Mesenchymal stem cell (in vitro differentiated cells and primary cell): ENCODE measurements around the gene CDH12.

ENCODE experiments used
- DNase-seq: peaks from one replicate; pipeline ENCODE4 v3.0.0-alpha.2; 2013
- H2AFZ ChIP-seq: one replicate; pipeline ENCODE4 v1.6.1; 2013; ENCODE audit warnings: low read depth, mild to moderate bottlenecking, control low read depth, inconsistent platforms, low read length, moderate library complexity
- H2AK5ac ChIP-seq: 2 replicates; pipeline ENCODE4 v1.6.1; 2013; ENCODE audit warnings: low read length, moderate library complexity, mild to moderate bottlenecking, inconsistent platforms; ENCODE audit not compliant: severe bottlenecking
- H2BK120ac ChIP-seq: one replicate; pipeline ENCODE4 v1.6.1; 2013; ENCODE audit warnings: low read depth, mild to moderate bottlenecking, inconsistent platforms, low read length, moderate library complexity
- H2BK12ac ChIP-seq, 2 experiments: one replicate each; pipeline ENCODE4 v1.6.1; 2013; ENCODE audit warnings: inconsistent platforms in 2 of 2, low read length in 2 of 2, mild to moderate bottlenecking in 2 of 2, moderate library complexity in 2 of 2, control low read depth in 1 of 2
- H2BK15ac ChIP-seq: one replicate; pipeline ENCODE4 v1.6.1; 2013; ENCODE audit warnings: mild to moderate bottlenecking, low read depth, inconsistent platforms; ENCODE audit not compliant: poor library complexity, severe bottlenecking
- H2BK5ac ChIP-seq: 2 replicates; pipeline ENCODE4 v1.6.1; 2013; ENCODE audit warnings: low read depth, mild to moderate bottlenecking, low read length, control low read depth, inconsistent platforms; ENCODE audit not compliant: poor library complexity, severe bottlenecking
- H3K14ac ChIP-seq, 2 experiments: one replicate each; pipeline ENCODE4 v1.6.1; 2013; ENCODE audit warnings: inconsistent platforms in 2 of 2, low read length in 2 of 2, control low read depth in 1 of 2, mild to moderate bottlenecking in 1 of 2, moderate library complexity in 1 of 2
- H3K18ac ChIP-seq, 2 experiments: one replicate each; pipeline ENCODE4 v1.6.1; 2013; ENCODE audit warnings: inconsistent platforms in 2 of 2, low read length in 2 of 2, control low read depth in 1 of 2, low read depth in 1 of 2, mild to moderate bottlenecking in 1 of 2
- H3K23ac ChIP-seq, 2 experiments: one replicate each; pipeline ENCODE4 v1.6.1; 2013; ENCODE audit warnings: inconsistent platforms in 2 of 2, low read length in 2 of 2, mild to moderate bottlenecking in 2 of 2, moderate library complexity in 2 of 2, control low read depth in 1 of 2
- H3K27ac ChIP-seq: 2 replicates; pipeline ENCODE4 v1.5.1; 2013; ENCODE audit warnings: mild to moderate bottlenecking, moderate library complexity, low read length, control low read depth, inconsistent platforms; ENCODE audit not compliant: poor library complexity, severe bottlenecking
- H3K27me3 ChIP-seq, 2 experiments: 2 replicates each; pipeline versions ENCODE4 v1.6.1 to v1.7.0; 2013; ENCODE audit warnings: low read length in 2 of 2, mild to moderate bottlenecking in 2 of 2, moderate library complexity in 2 of 2, control low read depth in 1 of 2, inconsistent platforms in 1 of 2; ENCODE audit not compliant: control insufficient read depth in 1 of 2, insufficient read depth in 1 of 2
- H3K36me3 ChIP-seq, 2 experiments: 2 replicates each; pipeline versions ENCODE4 v1.6.1 to v1.7.0; 2013; ENCODE audit warnings: low read length in 2 of 2, control low read depth in 1 of 2, inconsistent platforms in 1 of 2, low read depth in 1 of 2, mild to moderate bottlenecking in 1 of 2; ENCODE audit not compliant: insufficient read depth in 2 of 2, control insufficient read depth in 1 of 2
- H3K4ac ChIP-seq, 2 experiments: one replicate each; pipeline ENCODE4 v1.6.1; 2013; ENCODE audit warnings: inconsistent platforms in 2 of 2, low read length in 2 of 2, mild to moderate bottlenecking in 2 of 2, moderate library complexity in 2 of 2, control low read depth in 1 of 2, low read depth in 1 of 2
- H3K4me1 ChIP-seq: 2 replicates; pipeline ENCODE4 v1.6.1; 2013; ENCODE audit warnings: low read depth, low read length, control low read depth; ENCODE audit not compliant: control insufficient read depth, insufficient read depth
- H3K4me2 ChIP-seq: 2 replicates; pipeline ENCODE4 v1.6.1; 2013; ENCODE audit warnings: low read length, mild to moderate bottlenecking, inconsistent platforms; ENCODE audit not compliant: poor library complexity, severe bottlenecking
- H3K4me3 ChIP-seq, 2 experiments: 2 replicates each; pipeline versions ENCODE4 v1.5.1 to v1.7.0; 2013; ENCODE audit warnings: low read length in 2 of 2, mild to moderate bottlenecking in 2 of 2, control low read depth in 1 of 2, low read depth in 1 of 2; ENCODE audit not compliant: insufficient read depth in 1 of 2
- H3K79me1 ChIP-seq: replicated peaks from 2 replicates; pipeline ENCODE4 v1.6.1; 2013; ENCODE audit warnings: mild to moderate bottlenecking, control low read depth, low read length, inconsistent platforms; ENCODE audit not compliant: poor library complexity, severe bottlenecking
- H3K9ac ChIP-seq: 2 replicates; pipeline ENCODE4 v1.7.0; 2013; ENCODE audit warnings: mild to moderate bottlenecking, low read length, moderate library complexity
- H3K9me3 ChIP-seq: 2 replicates; pipeline ENCODE4 v1.7.0; 2013; ENCODE audit warnings: mild to moderate bottlenecking, low read length; ENCODE audit not compliant: control insufficient read depth
- H4K8ac ChIP-seq: one replicate; pipeline ENCODE4 v1.6.1; 2013; ENCODE audit warnings: inconsistent platforms, mild to moderate bottlenecking, low read length, moderate library complexity
- H4K91ac ChIP-seq: one replicate; pipeline ENCODE4 v1.6.1; 2013; ENCODE audit warnings: mild to moderate bottlenecking, low read length, inconsistent platforms
- WGBS: methylation state at CpG from one replicate; pipeline ENCODE4 v1.1.7; 2013; ENCODE audit warnings: mixed read lengths; 5-methylcytosine and 5-hydroxymethylcytosine counted together

CDH12 gene

GRCh38 chr5:22722056-22722455 is 131.1 kb downstream of the CDH12 start:
- no peak overlapping the region for H2BK15ac ChIP-seq
- H3K4ac ChIP-seq = no peak overlapping the region
- no peaks in the 10 kb centered on the region for H3K27me3 ChIP-seq
- H3K18ac ChIP-seq = no peak overlapping the region
- H2BK12ac ChIP-seq = no peak overlapping the region
- H3K27ac ChIP-seq = no peak overlapping the region
- no peak overlapping the region for H3K23ac ChIP-seq
- no peak overlapping the region for H3K4me3 ChIP-seq
- WGBS = no CpG with 5 or more reads among the region's 1 CpG
- no peaks in the 10 kb centered on the region for H3K79me1 ChIP-seq
- H2BK120ac ChIP-seq = no peak overlapping the region
- no peak overlapping the region for H2AFZ ChIP-seq
- peaks cover 36% of the 10 kb centered on the region for H3K9me3 ChIP-seq
- no peak overlapping the region for H4K8ac ChIP-seq
- no peaks in the 10 kb centered on the region for H3K36me3 ChIP-seq
- no peaks in the 10 kb centered on the region for H3K4me1 ChIP-seq
- no peak overlapping the region for H3K4me2 ChIP-seq
- H3K9ac ChIP-seq = no peak overlapping the region
- DNase-seq = no peak
- H3K14ac ChIP-seq = no peak overlapping the region
- no peak overlapping the region for H2BK5ac ChIP-seq
- H2AK5ac ChIP-seq = no peak overlapping the region
- no peak overlapping the region for H4K91ac ChIP-seq

DNA sequence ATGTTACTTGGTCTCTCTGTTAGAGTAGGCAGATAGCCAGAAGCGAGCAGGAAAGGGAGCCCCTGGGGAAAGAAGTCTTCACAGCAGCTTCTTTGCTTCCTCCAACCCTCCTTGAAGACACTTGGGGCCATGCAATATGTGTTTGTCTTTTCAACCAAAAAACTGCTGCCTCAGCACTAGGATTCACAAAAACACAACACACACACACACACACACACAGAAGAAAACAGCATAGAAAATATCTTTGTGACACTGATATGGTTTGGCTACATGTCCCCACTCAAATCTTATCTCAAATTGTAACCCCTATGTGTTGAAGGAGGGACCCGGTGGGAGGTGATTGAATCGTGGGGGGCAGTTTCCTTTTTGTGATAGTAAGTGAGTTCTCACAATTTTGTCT is 133.3 kb downstream of the CDH12 start:
- DNase-seq = no peak
- Histone ChIP-seq H4K91ac (no peak overlapping the region), H3K4ac (no peak overlapping the region), H3K14ac (no peak overlapping the region), H3K36me3 (no peaks in the 10 kb centered on the region), H2BK15ac (no peak overlapping the region), H3K18ac (no peak overlapping the region), H3K4me2 (no peak overlapping the region), H3K9me3 (peaks cover 36% of the 10 kb centered on the region), H2BK12ac (no peak overlapping the region), H3K4me3 (no peak overlapping the region), H2AK5ac (no peak overlapping the region), H2AFZ (no peak overlapping the region), H2BK5ac (no peak overlapping the region), H3K27me3 (no peaks in the 10 kb centered on the region), H4K8ac (no peak overlapping the region), H2BK120ac (no peak overlapping the region), H3K27ac (no peak overlapping the region), H3K4me1 (no peaks in the 10 kb centered on the region), H3K23ac (no peak overlapping the region), H3K9ac (no peak overlapping the region), H3K79me1 (no peaks in the 10 kb centered on the region)
- 75% methylated on average over 1 of the region's 3 CpGs for WGBS

GRCh38 chr5:22710660-22711059 is 142.5 kb downstream of the CDH12 start:
- Histone ChIP-seq H3K27ac (no peak overlapping the region), H3K4ac (no peak overlapping the region), H2BK5ac (no peak overlapping the region), H3K23ac (no peak overlapping the region), H2AFZ (no peak overlapping the region), H3K79me1 (no peaks in the 10 kb centered on the region), H4K91ac (no peak overlapping the region), H3K9me3 (no peaks in the 10 kb centered on the region), H2BK120ac (no peak overlapping the region), H3K27me3 (no peaks in the 10 kb centered on the region), H3K4me2 (no peak overlapping the region), H3K4me1 (no peaks in the 10 kb centered on the region), H3K18ac (no peak overlapping the region), H2BK15ac (no peak overlapping the region), H4K8ac (no peak overlapping the region), H3K9ac (no peak overlapping the region), H2AK5ac (no peak overlapping the region), H3K14ac (no peak overlapping the region), H3K36me3 (no peaks in the 10 kb centered on the region), H2BK12ac (no peak overlapping the region), H3K4me3 (no peak overlapping the region)
- DNase-seq = no peak
- 71% methylated on average over 2 of the region's 2 CpGs for WGBS

DNA sequence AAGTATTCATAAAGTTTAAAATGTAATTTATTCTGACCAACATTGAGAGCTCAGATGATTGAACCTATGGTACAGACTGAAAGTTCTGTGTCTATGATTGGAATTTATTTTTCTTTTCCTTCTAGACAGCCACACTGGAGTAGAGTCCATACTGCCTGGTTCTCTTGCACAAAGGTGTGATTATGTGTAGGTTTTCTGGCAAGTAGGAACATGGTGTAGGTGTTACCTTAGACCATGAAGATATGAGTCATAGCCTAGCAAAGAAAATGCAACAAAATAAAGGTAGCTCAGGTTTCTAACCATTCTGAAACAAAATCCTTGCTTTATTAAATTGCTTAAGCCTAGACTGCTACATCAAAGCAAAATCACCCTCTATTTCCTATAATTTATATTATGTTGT is 143.4 kb downstream of the CDH12 start:
- Histone ChIP-seq H3K4ac (no peak overlapping the region), H3K18ac (no peak overlapping the region), H2AFZ (no peak overlapping the region), H2BK15ac (no peak overlapping the region), H3K9me3 (no peaks in the 10 kb centered on the region), H2BK12ac (no peak overlapping the region), H3K4me3 (no peak overlapping the region), H4K8ac (no peak overlapping the region), H3K4me2 (no peak overlapping the region), H3K36me3 (no peaks in the 10 kb centered on the region), H3K27me3 (no peaks in the 10 kb centered on the region), H3K27ac (no peak overlapping the region), H2BK120ac (no peak overlapping the region), H4K91ac (no peak overlapping the region), H3K23ac (no peak overlapping the region), H2BK5ac (no peak overlapping the region), H3K14ac (no peak overlapping the region), H3K79me1 (no peaks in the 10 kb centered on the region), H3K9ac (no peak overlapping the region), H2AK5ac (no peak overlapping the region), H3K4me1 (no peaks in the 10 kb centered on the region)
- no peak for DNase-seq
